Pancreas (tissue), 10 donors: ENCODE results near the gene FARS2. TPM values are rescaled to one million over a fixed set of nuclear protein-coding genes. Genes with fewer than 3 reads are reported as not detected.
A peak's percentile ranks its signal among the peaks of the same experiment; 100 is the strongest.

Experiments used
- ATAC-seq, 4 donors: fragments of 200-7000 bp; cut with Tn5 transposase; one replicate each; pipeline versions ENCODE4 v1.8.0 to v1.9.1; 2020; ENCODE audit warnings: mild to moderate bottlenecking in 4 of 4, moderate library complexity in 4 of 4
- DNase-seq, 6 donors: peaks; one replicate each; pipeline ENCODE4 v3.0.0-alpha.2; 2020
- FAIRE-seq: peaks from 2 replicates; lab custom pipeline; 2012; peaks lifted over from hg19 to GRCh38; lab: Jason Lieb, UNC
- H3K27ac ChIP-seq, 4 donors: fragments of 200-600 bp; sonication (generic); 1 replicate in 3 of 4; 2 replicates in 1 of 4; pipeline versions ENCODE4 v1.5.0 to v1.8.0; 2020
- H3K27me3 ChIP-seq, 4 donors: fragments of 200-600 bp; one replicate each; pipeline ENCODE4 v1.8.0; 2021
- H3K36me3 ChIP-seq, 3 donors: fragments of 200-600 bp; sonication (generic) in 1 of 3; one replicate each; pipeline versions ENCODE4 v1.5.0 to v1.8.0; 2020 to 2021
- H3K4me1 ChIP-seq, 3 donors: fragments of 200-600 bp; one replicate each; pipeline ENCODE4 v1.8.0; 2021
- H3K4me3 ChIP-seq, 4 donors: fragments of 200-600 bp; sonication (generic) in 2 of 4; one replicate each; pipeline versions ENCODE4 v1.5.0 to v1.8.0; 2020 to 2021
- H3K9me3 ChIP-seq, 4 donors: fragments of 200-600 bp; one replicate each; pipeline ENCODE4 v1.8.0; 2021
- CTCF ChIP-seq, 4 donors: fragments of 200-600 bp; sonication (generic) in 3 of 4; IDR thresholded peaks; one replicate each; pipeline versions ENCODE4 v1.5.0 to v1.8.0; 2021; ENCODE audit warnings: antibody characterized with exemption in 4 of 4
- WGBS, 2 donors: extraction: QIAGEN DNeasy Blood & Tissue Kit; methylation state at CpG; one replicate each; pipeline ENCODE4 v1.1.7; 2013; 5-methylcytosine and 5-hydroxymethylcytosine counted together
- intact Hi-C, 3 donors: fragments of 100-400 bp; cut with DNase I; formaldehyde crosslinking; loops; one replicate each; pipeline versions ENCODE4 v1.11.1 to v1.14.2; 2022
- polyA plus RNA-seq, 2 donors: library from polyadenylated mRNA; stranded (reverse); fragments of 200-250 nt; gene quantifications; one replicate each; pipeline ENCODE4 v1.2.3, GENCODE V29; 2013
- total RNA-seq, 6 donors: library from RNA; stranded (reverse); fragmentation: NEBNext Ultra II Directional in 4 of 6; extraction: Animal tissue kit (Norgen Biotek cat#: 25700) in 4 of 6; gene quantifications; one replicate each; pipeline versions ENCODE4 v1.2.1 to v1.2.4, GENCODE V29; 2021 to 2023
- donor health status: healthy with polysubstance abuse.
- donor health status: DM: no; HTN: no; CAD: no; lungs with moderate emphysema.
- donor health status: DM: no; HTN: no; CAD: no.
- donor health status: control.
- donor health status: control.
- donor health status: Bipolar disorder and iron deficiency.
- donor health status: DM: yes; HTN: yes; CAD: no.
- donor health status: DM: no; HTN: no; CAD: no.
- donor health status: DM: no; HTN: no; CAD: no.
- donor health status: DM: yes; HTN: yes; CAD: no.

FARS2 gene
- total and polyA plus RNA-seq, 8 donors, result 4.1 to 10.3 (median 7.5) TPM

- no peaks in the 10 kb centered on the region for H3K9me3 ChIP-seq
- no peaks in the 10 kb centered on the region for H3K27me3 ChIP-seq
- no peaks in the 10 kb centered on the region for H3K36me3 ChIP-seq
- ATAC-seq, result no peak
- H3K27ac ChIP-seq, result no peak overlapping the region
- no peak for FAIRE-seq
- 91 to 94% methylated on average over 6 of the region's 6 CpGs for WGBS, 2 donors
- no peak overlapping the region for H3K4me3 ChIP-seq
- no peaks in the 10 kb centered on the region for H3K4me1 ChIP-seq
- DNase-seq, result no peak
- no peak for TF ChIP-seq CTCF (IDR thresholded peaks at IDR 0.05)
- intact Hi-C loops, result no loop called here
These were observed 84.0 kb downstream of the FARS2 start for GRCh38 chr6:5345324-5345723.

- Histone ChIP-seq H3K27me3 (no peaks in the 10 kb centered on the region), H3K9me3 (no peaks in the 10 kb centered on the region), H3K4me1 (no peaks in the 10 kb centered on the region), H3K4me3 (no peak overlapping the region), H3K36me3 (no peaks in the 10 kb centered on the region), H3K27ac (no peak overlapping the region)
- FAIRE-seq (no peak), ATAC-seq (no peak), DNase-seq (no peak)
- intact Hi-C loops, result no loop called here
- no peak for TF ChIP-seq CTCF (IDR thresholded peaks at IDR 0.05)
- 94 to 95% methylated on average over 6 of the region's 6 CpGs for WGBS, 2 donors
These were observed 90.4 kb downstream of the FARS2 start for GRCh38 chr6:5351552-5352210.

- no peak for DNase-seq
- 87 to 94% methylated on average over 1 of the region's 1 CpG for WGBS, 2 donors
- Histone ChIP-seq H3K4me1 (no peaks in the 10 kb centered on the region), H3K9me3 (no peaks in the 10 kb centered on the region), H3K27ac (no peak overlapping the region), H3K4me3 (no peak overlapping the region), H3K36me3 (no peaks in the 10 kb centered on the region), H3K27me3 (no peaks in the 10 kb centered on the region)
- no peak for TF ChIP-seq CTCF (IDR thresholded peaks at IDR 0.05)
- intact Hi-C loops, result no loop called here
- ATAC-seq, result no peak
- FAIRE-seq, result no peak
These were observed 92.7 kb downstream of the FARS2 start for GRCh38 chr6:5353971-5354370.

GRCh38 chr6:5357486-5357885 is 96.2 kb downstream of the FARS2 start:
- no peaks in the 10 kb centered on the region for H3K27me3 ChIP-seq
- no peak overlapping the region for H3K4me3 ChIP-seq
- intact Hi-C loops, result no loop called here
- H3K36me3 ChIP-seq, result no peaks in the 10 kb centered on the region
- no peak for FAIRE-seq
- no peaks in the 10 kb centered on the region for H3K4me1 ChIP-seq
- ATAC-seq, result no peak
- no peaks in the 10 kb centered on the region for H3K9me3 ChIP-seq
- no peak for DNase-seq
- no peak for TF ChIP-seq CTCF (IDR thresholded peaks at IDR 0.05)
- H3K27ac ChIP-seq, result no peak overlapping the region
- 94 to 97% methylated on average over 1 of the region's 1 CpG for WGBS, 2 donors

DNA sequence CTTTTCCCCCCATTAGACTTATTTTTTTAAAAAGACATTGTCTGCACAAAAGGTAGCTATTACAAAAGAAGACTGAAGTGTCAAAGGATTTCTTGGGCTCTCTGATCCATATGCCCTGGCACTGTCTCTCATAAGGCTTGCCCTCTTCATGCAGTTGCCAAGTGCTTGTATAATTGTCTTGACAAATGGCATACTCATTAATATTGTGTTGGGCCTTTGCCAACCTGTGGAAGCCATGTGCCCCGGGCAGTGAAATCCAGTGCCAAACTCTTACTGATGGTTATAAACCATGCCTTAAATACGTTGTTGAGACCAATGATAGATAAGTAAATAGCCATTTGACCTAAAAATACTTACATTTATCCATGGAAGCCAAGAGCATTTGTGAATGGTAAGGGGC is 98.1 kb downstream of the FARS2 start:
- Histone ChIP-seq H3K4me1 (no peaks in the 10 kb centered on the region), H3K27me3 (no peaks in the 10 kb centered on the region), H3K9me3 (no peaks in the 10 kb centered on the region), H3K4me3 (no peak overlapping the region), H3K36me3 (no peaks in the 10 kb centered on the region), H3K27ac (no peak overlapping the region)
- intact Hi-C loops, result no loop called here
- no peak for TF ChIP-seq CTCF (IDR thresholded peaks at IDR 0.05)
- WGBS, 2 donors, result 48 to 49% methylated on average over 2 of the region's 2 CpGs
- DNase-seq (no peak), ATAC-seq (peak in 1 of 4 donors; percentile 47), FAIRE-seq (no peak)
